ENCODE results near the gene MUC5AC. TPM values are rescaled to one million over a fixed set of nuclear protein-coding genes. Genes with fewer than 3 reads are reported as not detected.
"Not testable (repeated sequence)": the region's sequence is repeated elsewhere in the genome, so short reads cannot be mapped to it uniquely, and the experiment has no call there.

MUC5AC gene
- polyA plus RNA-seq, 1 experiment: not detected

GRCh38 chr11:1111545-1112212, 46.1 kb upstream of the MUC5AC start:
- ChIA-PET CTCF (interaction anchor here (1.1 kb wide), 1 partner anchor 18 kb away, joined by 3 read pairs; no protein-coding TSS in a partner anchor), POLR2A (no interaction called here)
- no peak for TF ChIP-seq CTCF (IDR thresholded peaks at IDR 0.05; ENCODE audit: insufficient read depth, low read depth, low read length)
- Histone ChIP-seq H3K27me3 (ENCODE audit: control insufficient read depth, insufficient read depth, low read length) (peaks cover 2% of the 10 kb centered on the region; the same call in 1 of the 2 replicates), H3K36me3 (ENCODE audit: control insufficient read depth, insufficient read depth, low read length) (no peaks in the 10 kb centered on the region), H3K4me3 (ENCODE audit: low read depth, low read length) (no peak overlapping the region)
- DNase-seq (ENCODE audit: low read depth): no peak

DNA sequence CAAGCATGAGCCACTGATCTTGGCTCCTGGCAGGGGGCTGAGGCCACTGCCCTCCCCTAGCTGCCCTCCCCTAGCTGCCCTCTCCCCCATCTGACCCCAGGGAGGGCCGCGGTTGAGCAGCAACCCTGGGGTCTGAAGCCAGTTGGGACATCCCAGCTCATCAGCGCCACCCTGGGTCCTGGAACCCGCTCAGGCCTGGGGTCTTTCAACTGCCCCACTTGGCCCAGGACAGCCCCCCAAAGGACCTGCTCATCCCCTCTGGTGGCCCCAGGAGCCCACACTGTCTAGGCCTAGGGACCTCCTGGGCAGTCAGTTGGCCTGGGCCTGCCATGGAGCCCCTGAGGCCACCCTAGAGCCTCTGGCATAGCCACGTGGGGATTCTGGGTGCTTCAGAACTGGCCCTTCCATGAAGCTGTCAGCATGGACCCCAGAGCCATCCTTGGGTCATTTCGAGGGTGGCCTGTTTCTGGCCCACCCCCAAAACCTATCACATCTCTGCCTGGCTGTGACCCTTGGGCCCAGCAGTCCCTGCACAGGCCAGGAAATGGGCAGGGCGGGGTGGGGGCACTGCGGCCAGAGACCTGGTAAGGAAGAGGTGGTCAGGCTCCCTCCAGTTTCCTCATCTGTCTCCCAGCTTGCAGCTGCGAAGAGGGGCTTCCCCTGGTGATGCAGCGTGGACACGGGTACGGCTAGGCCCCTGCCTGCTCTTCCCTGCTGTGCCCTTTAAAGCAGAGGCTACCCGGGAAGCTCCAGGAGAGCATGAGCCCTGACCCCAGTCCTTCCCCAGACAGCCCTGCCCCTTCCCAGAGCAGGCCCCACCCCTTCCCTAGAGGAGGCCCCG, 45.2 kb upstream of the MUC5AC start:
- H3K4me3 ChIP-seq (ENCODE audit: low read depth, low read length): no peak overlapping the region
- POLR2A ChIA-PET: no interaction called here
- no peaks in the 10 kb centered on the region for H3K36me3 ChIP-seq (ENCODE audit: control insufficient read depth, insufficient read depth, low read length)
- CTCF ChIA-PET: interaction anchor here (0.7 kb wide), 1 partner anchor 104 kb away, joined by 3 read pairs; no protein-coding TSS in a partner anchor
- no peak for DNase-seq (ENCODE audit: low read depth)
- peaks cover 4% of the 10 kb centered on the region; the same call in 1 of the 2 replicates for H3K27me3 ChIP-seq (ENCODE audit: control insufficient read depth, insufficient read depth, low read length)
- no peak for TF ChIP-seq CTCF (IDR thresholded peaks at IDR 0.05; ENCODE audit: insufficient read depth, low read depth, low read length)

GRCh38 chr11:1113405-1114201, 44.1 kb upstream of the MUC5AC start:
- ChIA-PET POLR2A (no interaction called here), CTCF (interaction anchor here (0.6 to 1.2 kb wide), 3 partner anchors 103 to 402 kb away, joined by 3 to 5 read pairs (median 4); no protein-coding TSS in a partner anchor)
- no peak for TF ChIP-seq CTCF (IDR thresholded peaks at IDR 0.05; ENCODE audit: insufficient read depth, low read depth, low read length)
- no peak for DNase-seq (ENCODE audit: low read depth)
- Histone ChIP-seq H3K36me3 (ENCODE audit: control insufficient read depth, insufficient read depth, low read length) (no peaks in the 10 kb centered on the region), H3K27me3 (ENCODE audit: control insufficient read depth, insufficient read depth, low read length) (peaks cover 4% of the 10 kb centered on the region; the same call in 1 of the 2 replicates), H3K4me3 (ENCODE audit: low read depth, low read length) (no peak overlapping the region)

DNA sequence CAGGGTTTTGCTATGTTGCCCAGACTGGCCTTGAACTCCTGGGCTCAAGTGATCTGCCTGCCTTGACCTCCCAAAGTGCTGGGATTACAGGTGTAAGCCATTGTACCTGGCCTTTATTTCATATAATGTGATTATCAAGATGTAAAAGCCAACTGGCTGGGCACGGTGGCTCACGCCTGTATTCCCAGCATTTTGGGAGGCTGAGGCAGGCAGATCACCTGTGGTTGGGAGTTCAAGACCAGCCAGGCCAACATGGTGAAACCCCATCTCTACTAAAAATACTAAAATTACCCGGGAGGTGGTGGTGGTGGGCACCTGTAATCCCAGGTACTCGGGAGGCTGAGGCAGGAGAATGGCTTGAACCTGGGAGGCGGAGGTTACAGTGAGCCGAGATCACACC, 42.5 kb upstream of the MUC5AC start:
- CTCF ChIA-PET: interaction anchor here (0.7 to 1.4 kb wide), 2 partner anchors 9 to 15 kb away, joined by 3 to 5 read pairs; no protein-coding TSS in a partner anchor
- POLR2A ChIA-PET; H3K27me3 ChIP-seq (ENCODE audit: control insufficient read depth, insufficient read depth, low read length); H3K36me3 ChIP-seq (ENCODE audit: control insufficient read depth, insufficient read depth, low read length); H3K4me3 ChIP-seq (ENCODE audit: low read depth, low read length); DNase-seq (ENCODE audit: low read depth): not testable (repeated sequence)

DNA sequence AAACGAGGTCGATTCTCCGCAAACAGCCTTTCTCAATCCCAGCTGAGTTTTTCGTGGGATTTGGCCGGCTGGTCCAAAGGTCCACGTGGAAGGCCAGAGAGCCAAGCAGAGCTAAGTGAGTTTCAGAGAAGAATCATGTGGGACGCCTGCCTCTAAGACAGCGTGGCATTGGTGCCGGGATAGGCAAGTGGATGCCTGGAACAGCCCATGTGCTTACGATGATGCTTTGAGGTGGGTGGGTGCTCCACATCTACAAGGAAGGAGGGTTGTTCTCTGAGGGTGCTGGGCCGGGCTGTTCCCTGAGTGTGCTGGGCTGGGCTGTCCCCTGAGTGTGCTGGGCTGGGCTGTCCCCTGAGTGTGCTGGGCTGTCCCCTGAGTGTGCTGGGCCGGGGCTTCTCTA, 41.6 kb upstream of the MUC5AC start:
- ChIA-PET CTCF (interaction anchor here (0.7 to 2.4 kb wide), 3 partner anchors 9 to 399 kb away, joined by 3 to 7 read pairs (median 5); no protein-coding TSS in a partner anchor), POLR2A (no interaction called here)
- peaks cover 6% of the 10 kb centered on the region; the same call in 1 of the 2 replicates for H3K27me3 ChIP-seq (ENCODE audit: control insufficient read depth, insufficient read depth, low read length)
- H3K36me3 ChIP-seq (ENCODE audit: control insufficient read depth, insufficient read depth, low read length): no peaks in the 10 kb centered on the region
- H3K4me3 ChIP-seq (ENCODE audit: low read depth, low read length): no peak overlapping the region
- TF ChIP-seq CTCF (IDR thresholded peaks at IDR 0.05; ENCODE audit: insufficient read depth, low read depth, low read length): no peak
- DNase-seq (ENCODE audit: low read depth): no peak

All from BJ (cell line).